NCI-H82 treated with DMSO at 0.1 percent for 48 hours (cell line): Measurements from ENCODE around the gene UBTD1.
A peak's percentile ranks its signal among the peaks of the same experiment; 100 is the strongest.

Experiments
- DNase-seq: peaks from one replicate; lab custom pipeline; 2025; ENCODE audit not compliant: unreplicated experiment; lab: John Stamatoyannopoulos, UW

Gene UBTD1

DNA sequence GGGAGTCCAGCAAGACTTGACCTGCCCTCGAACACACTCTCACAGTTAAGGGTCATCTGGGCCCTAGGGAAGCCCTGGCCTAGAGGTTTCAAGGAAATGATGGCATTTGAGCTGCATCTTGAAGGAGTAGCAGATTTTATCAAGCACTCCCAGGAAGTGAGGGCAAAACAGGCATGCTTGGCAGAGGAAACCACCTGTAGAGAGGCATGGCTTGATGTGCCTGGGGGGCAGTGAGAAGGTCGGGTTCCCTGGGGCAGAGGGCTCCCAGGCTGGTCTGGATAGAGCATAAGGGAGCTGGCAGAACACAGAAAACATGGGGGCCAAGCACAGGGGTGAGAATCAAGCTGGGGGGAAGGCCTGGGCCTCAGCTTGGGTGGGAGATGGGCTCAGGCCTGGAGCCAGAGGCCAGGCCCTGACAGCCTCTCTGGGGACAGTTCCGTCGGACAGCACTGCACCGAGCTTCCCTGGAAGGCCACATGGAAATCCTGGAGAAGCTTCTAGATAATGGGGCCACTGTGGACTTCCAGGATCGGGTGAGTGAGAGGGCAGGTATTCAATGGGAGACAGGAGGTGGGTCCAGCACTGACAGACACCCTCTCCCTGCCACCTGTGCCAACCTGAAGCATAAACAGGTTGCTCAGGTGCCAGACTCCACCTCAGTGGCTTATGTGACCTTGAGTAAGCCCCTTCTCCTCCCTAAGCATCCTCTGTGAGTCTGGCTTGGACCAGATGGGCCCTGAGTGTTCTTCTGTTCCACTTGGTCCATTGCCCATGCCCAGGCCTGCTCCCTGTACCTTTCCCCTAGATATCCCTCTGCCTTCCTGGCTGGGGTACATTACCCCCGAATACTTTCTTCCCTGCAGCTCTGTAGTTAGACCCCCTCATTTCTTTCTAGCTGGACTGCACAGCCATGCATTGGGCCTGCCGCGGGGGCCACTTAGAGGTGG is 82.0 kb downstream of the UBTD1 start:
- no peak for DNase-seq

DNA sequence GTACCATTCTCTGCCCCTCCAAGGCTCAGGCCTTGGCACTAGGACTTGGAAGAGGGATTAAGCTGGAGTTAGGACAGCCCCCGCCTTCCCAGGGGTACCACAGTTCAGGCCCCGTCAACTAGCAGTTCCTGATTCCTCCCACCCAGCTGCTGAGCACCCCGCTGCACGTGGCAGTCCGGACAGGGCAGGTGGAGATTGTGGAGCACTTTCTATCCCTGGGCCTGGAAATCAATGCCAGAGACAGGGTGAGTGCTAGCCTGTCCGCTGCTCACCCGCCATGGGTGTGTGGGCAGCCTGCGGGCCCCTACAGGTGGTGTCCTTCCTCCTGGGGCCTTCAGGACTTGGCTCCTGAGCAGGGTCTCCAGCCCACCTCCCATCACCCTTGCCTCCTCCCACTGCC is 83.4 kb downstream of the UBTD1 start:
- no peak for DNase-seq

DNA sequence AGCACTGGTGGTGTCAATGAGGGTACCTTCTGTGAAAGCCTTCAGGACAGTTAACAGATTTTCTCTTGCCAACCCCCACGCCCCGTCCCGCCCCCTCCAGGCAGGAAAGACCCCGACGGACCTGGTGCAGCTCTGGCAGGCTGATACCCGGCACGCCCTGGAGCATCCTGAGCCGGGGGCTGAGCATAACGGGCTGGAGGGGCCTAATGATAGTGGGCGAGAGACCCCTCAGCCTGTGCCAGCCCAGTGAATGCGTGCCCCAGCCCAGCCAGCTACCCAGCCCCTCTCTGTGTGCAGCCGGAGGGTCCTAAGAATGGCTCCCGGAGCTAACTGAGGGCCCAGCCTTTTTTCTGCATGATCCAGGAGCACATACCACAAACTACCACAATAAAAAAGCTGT is 84.8 kb downstream of the UBTD1 start:
- DNase-seq, result no peak

DNA sequence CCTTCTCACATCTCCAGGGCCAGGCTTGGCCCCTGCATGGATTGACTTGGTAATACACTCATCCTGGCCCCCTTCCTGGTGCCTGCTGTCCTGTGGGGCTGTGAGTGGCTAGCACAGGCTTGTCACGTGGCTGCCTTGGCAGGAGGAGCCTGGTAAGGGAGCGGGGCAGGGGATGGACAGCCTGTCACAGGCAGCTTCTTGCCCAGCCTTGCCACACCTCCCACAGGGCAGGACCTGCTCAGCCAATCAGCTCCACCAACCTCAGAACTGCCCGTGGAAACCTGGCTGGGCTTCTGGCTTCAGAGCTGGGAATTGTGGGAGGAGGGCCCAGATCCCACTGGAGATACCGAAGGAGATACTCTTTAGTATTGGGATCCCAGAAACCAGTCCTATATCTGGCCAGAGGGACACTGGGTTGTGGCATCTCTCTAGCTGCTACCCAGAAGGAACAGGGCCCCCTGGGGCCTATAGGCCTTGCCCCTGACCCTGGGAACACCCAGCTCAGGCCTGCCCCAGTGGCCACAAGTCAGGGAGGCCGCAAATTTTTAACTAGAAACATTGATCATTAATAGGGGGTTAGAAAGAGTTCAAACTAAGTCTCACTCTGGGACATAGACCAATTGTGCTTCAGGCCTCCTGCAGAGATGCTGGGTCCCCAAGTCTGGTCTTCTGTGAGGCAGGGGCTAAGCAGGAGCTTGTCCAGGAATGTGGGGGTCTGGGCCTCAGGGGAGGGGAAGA is 85.5 kb downstream of the UBTD1 start, which contains the start of gene HOGA1:
Gene HOGA1 (plus strand): TSS at position 330 of the 738 bp plus-strand sequence. CDS start 315 bp downstream, at position 645.
- DNase-seq, result peak; percentile 8

GRCh38 chr10:97584798-97585438 is 86.2 kb downstream of the UBTD1 start:
- DNase-seq, result no peak

DNA sequence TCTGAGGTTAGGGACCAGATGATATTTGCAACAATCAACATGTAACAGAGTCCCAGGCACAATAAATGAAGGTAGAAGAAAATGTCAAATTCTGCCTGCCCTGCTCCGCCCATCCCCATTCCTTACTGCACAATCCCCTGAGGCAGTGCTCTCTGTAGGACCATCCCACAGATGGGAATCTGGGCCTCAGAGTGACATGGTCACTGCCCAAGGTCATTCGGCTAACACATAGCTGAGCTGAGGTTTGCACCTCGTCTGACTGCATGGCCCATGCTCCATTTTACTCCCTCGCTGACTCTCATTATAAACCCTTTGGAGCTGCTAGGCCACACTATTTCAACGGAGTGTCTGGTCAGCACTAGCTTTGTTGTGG is 86.7 kb downstream of the UBTD1 start:
- DNase-seq, result no peak

GRCh38 chr10:97587183-97587582 is 88.5 kb downstream of the UBTD1 start:
- DNase-seq, result no peak

GRCh38 chr10:97589479-97589878 is 90.8 kb downstream of the UBTD1 start, which contains the start of gene C10orf62:
Gene C10orf62 (plus strand): TSS chr10:97589721. CDS start chr10:97589898, 177 bp downstream.
- DNase-seq, result no peak

GRCh38 chr10:97590082-97590747 is 91.5 kb downstream of the UBTD1 start:
- no peak for DNase-seq

GRCh38 chr10:97590748-97591495 is 92.2 kb downstream of the UBTD1 start:
- DNase-seq, result no peak

GRCh38 chr10:97593421-97593820 is 94.7 kb downstream of the UBTD1 start:
- no peak for DNase-seq

GRCh38 chr10:97596101-97597082 is 97.7 kb downstream of the UBTD1 start:
- DNase-seq, result no peak

- no peak for DNase-seq
These were observed 99.1 kb downstream of the UBTD1 start for GRCh38 chr10:97597778-97598177.

DNA sequence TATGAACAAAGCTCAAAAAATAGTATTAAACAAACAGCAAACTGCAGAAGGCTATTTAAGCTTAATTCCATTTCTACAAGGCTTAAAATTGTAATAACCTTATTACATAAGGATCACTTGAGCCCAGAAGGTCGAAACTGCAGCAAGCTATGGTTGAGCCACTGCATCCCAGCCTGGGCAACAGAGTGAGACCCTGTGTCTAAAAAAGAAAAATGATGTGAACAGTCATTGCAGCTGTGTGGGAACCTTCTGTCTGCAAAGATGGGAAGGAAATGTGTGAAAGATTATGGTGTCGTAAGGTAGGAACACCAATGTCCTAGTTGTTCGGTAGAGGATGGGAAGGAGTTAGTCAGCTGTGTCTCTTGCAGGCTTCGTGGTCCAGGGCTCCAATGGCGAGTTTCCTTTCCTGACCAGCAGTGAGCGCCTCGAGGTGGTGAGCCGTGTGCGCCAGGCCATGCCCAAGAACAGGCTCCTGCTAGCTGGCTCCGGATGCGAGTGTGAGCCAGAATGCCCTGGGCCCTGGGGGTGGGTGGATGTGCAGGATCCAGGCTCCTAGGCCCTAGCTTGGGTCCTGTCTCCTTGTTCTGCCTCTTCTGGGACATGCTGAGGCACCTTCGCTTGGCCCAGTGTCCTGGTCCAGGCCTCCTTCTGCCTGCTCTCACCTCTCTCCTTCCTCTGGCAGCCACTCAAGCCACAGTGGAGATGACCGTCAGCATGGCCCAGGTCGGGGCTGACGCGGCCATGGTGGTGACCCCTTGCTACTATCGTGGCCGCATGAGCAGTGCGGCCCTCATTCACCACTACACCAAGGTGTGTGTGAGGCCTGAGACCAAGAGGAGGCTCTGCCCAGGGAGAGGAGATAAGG is 99.9 kb downstream of the UBTD1 start:
- DNase-seq, result no peak

DNA sequence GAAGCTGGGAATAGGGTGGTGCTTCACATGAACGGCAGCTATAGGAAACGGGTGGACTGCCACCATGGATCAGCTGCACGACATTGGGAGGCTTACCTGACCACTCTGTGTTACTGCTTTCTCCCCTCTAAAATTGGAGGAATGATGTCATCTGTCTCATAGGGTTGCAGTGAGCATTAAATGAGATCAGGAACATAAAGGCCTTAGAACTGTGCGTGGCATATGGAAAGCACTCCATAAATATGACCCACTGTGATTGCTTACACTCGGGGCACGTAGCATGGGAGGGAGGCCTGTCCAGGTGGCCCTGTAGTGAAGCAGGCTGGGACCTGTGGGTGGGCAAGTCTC is 100.5 kb downstream of the UBTD1 start:
- DNase-seq, result no peak

- DNase-seq, result no peak
These were observed 101.9 kb downstream of the UBTD1 start for GRCh38 chr10:97600616-97601015.

DNA sequence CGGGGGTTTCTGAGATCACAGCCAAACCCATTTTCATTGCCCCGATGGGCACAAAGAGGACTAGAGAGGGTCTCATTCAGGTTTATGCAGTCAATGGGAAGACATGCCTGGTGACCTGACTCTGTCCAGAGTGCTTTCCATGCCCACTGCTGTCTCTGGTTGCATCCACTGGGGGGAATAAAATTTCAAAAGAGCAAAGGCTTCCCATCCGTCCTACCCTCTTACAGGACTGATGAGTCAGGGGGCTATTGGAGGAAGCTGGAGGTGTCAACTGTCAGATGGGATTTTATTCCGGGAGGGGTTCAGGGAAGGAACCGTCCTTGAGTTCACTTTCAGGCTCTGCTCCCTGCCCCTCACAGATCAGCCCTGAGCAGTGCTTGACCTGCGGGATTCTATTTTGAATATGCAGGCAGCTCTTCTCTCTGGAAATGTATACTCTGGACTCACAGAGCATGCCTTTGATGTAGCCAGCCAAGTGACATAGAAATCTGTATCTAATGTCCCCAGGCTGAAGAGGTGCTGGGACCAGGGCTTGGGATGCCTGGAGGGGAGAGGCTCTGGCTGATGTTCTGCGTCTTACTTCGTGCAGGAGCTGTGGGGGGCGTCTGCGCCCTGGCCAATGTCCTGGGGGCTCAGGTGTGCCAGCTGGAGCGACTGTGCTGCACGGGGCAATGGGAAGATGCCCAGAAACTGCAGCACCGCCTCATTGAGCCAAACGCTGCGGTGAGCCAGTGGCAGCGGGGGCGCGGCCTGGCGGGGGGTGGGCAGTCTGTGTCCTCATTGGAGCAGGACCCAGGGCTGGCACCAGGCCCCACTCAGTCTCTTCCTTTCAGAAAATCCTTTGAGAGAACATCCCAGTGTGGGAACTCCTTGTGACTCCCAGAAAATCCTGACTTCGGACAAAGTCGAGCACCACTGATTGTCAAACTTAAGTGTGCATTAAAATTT is 102.8 kb downstream of the UBTD1 start:
- no peak for DNase-seq
